HG02623 (cell line): ENCODE measurements around the gene ZNF821.
"Not testable (repeated sequence)": the region's sequence is repeated elsewhere in the genome, so short reads cannot be mapped to it uniquely, and the experiment has no call there.

Experiments
- ATAC-seq: cut with Tn5 transposase; IDR thresholded peaks from one replicate; pipeline ENCODE4 v1.9.1; 2021; ENCODE audit warnings: moderate library complexity; ENCODE audit not compliant: unreplicated experiment

ZNF821 gene

DNA sequence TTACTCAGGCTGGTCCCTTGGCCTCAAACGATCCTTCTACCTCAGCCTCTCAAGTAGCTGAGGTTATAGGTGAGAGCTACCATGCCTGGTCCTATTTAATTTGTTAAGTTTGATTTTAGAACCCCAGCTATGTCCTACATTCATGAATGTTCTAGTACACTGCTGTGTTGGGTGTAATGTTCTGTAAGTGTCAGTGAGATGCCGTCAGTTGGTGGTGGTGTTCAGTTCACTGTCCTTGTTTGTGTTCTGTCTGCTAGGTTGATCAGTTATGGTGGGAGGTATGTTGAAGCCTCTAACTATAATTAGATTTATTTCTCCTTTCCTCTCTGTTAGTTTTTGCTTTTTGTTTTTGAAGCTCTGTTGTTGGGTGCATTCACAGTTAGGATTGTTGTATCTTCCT, 19.6 kb upstream of the ZNF821 start:
- ATAC-seq, result no peak

DNA sequence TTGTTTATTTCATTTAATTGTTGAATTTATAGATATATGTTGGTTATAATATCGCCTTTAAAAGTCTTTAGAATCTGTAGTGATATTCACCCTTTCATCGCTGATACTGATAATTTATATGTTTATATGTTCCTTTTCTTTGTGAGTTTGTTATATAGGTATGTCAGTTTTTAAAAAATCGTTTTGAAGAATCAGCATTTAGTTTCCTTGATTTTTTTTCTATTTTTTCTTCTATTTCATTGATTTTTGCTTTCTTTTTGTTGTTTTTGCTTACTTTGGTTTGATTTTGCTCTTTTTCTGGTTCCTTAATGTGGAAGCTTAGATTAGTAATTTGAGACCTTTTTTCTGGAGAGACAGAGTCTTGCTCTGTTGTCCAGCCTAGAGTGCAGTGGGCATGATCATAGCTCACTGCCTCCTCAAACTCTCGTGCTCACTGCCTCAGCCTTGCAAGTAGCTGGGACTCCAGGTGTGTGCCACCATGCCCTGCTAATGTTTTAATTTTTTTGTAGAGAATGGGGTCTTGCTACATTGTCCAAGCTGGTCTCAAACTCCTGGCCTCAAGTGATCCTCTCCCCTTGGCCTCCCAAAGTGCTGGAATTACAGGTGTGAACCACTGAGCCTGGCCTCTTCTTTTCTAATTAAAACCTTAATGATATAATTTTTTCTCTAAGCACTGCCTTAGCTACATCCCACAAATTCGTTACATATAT, 18.8 kb upstream of the ZNF821 start:
- ATAC-seq, result no peak

DNA sequence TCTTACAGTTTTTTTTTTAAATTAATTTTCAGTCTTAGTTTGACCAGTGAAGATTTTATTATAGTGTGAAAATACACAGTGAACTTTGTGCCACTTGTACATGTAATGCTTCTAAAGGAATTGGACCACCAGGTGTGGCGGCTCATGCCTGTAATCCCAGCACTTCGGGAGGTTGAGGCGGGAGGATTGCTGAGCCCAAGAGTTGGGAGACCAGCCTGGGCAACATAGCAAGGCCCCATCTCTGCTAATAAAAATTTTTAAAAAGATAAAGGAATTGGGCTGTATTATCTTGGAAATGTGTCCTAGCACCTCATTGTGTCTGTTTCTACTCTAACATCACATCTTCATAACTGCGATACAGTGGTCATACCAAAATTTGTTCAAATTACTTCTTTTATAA, 15.2 kb upstream of the ZNF821 start:
- ATAC-seq, result no peak

GRCh38 chr16:71896764-71897368, 12.9 kb upstream of the ZNF821 start:
- no peak for ATAC-seq

- peak; percentile 20 for ATAC-seq
These were observed 11.8 kb upstream of the ZNF821 start for GRCh38 chr16:71895679-71896365.

GRCh38 chr16:71894921-71895678, 11.1 kb upstream of the ZNF821 start, which contains the start of gene IST1:
Gene IST1, plus strand, starts transcription at chr16:71895531. Its CDS starts 20,110 bp downstream, at chr16:71915641.
- ATAC-seq, result peak; percentile 75

GRCh38 chr16:71894229-71894920, 10.4 kb upstream of the ZNF821 start:
- no peak for ATAC-seq

DNA sequence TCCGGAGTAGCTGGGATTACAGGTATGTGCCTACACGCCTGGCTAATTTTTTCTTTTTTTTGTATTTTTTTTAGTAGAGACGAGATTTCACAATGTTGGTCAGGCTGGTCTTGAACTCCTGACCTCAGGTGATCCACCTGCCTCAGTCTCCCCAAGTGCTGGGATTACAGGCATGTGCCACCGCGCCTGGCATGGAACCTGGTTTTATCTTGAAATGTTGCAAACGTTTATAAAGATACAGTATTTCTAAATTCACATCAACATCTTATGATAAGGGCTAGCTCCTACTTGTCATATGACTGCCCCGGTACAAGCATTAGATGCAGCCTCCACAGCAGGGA, 9.9 kb upstream of the ZNF821 start:
- ATAC-seq, result no peak

DNA sequence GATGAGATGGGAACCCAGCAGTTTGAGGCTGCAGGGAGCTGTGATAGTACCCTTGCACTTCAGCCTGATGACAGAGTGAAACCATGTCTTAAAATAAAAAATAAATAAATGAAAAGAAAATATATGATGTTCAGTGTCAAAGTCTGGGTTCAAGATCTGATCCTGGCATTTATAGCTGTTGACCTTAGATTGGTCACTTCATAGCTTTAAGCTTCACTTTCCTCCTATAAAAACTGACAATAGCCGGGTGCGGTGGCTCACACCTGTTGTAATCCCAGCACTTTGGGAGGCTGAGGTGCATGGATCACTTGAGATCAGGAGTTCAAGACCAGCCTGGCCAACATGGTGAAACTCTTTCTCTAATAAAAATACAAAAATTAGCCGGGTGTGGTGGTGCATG, 5.2 kb upstream of the ZNF821 start:
- no peak for ATAC-seq

GRCh38 chr16:71885261-71885650, 1.3 kb upstream of the ZNF821 start:
- no peak for ATAC-seq

GRCh38 chr16:71883168-71883848, 674 bp downstream of the ZNF821 start:
- peak; percentile 45 for ATAC-seq

GRCh38 chr16:71882505-71883167, 1.3 kb downstream of the ZNF821 start:
- ATAC-seq, result peak; percentile 13

GRCh38 chr16:71880176-71880575, 3.8 kb downstream of the ZNF821 start:
- ATAC-seq, result no peak

- ATAC-seq, result no peak
These were observed 5.1 kb downstream of the ZNF821 start for GRCh38 chr16:71878911-71879310.

DNA sequence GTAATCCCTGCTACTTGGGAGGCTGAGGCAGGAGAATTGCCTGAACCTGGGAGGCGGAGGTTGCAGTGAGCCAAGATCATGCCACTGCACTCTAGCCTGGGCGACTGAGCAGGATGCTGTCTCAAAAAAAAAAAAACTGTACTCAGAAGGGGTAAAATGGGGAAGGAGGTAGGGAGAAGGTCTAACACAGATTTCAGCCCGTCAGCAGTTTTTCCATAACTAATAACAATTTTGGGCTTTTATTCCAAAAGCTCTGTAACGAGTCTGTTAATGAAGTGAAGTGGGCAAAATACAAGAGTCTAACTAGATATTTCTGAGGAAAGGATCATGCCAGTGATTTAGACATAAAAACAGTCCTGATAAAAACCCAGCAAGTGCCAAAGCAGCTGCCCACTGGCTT, 10.8 kb downstream of the ZNF821 start:
- no peak for ATAC-seq

- no peak for ATAC-seq
These were observed 13.2 kb downstream of the ZNF821 start for GRCh38 chr16:71870818-71871217.

DNA sequence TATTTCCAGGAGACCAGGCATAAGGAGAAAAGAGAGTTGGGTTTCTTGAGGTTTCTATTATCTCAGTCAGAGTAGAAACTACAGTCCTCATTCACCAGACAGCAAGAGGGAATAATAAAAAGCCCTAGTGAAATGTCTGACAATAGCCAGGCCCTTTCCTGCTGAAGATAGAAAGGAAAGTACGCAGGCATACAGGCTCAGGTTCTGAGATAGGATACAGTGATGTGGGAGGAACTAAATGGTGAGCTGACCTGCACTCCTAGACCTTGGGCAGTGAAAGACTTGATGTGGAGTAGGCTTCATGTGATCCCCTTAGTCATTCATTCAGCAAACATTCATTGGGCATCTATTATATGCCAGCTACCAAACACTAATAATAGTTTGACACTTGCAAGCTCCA, 14.9 kb downstream of the ZNF821 start:
- no peak for ATAC-seq

DNA sequence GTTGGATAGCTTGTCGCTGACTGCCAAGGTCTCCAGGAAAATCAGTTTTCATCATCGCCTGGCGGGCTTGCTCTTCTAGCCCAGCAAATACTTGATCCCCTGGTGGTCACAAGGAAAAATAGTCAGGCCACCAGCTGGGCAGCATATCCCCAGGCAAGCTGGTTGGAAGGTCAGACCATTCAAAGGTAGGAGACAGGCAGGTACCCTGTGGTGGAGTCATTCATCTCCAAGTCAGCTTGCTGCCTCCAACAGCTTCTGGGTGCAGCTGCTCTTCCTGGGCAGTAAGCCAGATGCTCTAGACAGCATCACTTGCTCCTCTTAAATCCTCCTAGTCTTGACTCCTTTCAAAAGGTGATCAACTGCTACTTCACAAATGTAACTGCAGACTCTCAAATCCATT, 16.0 kb downstream of the ZNF821 start:
- ATAC-seq, result no peak

DNA sequence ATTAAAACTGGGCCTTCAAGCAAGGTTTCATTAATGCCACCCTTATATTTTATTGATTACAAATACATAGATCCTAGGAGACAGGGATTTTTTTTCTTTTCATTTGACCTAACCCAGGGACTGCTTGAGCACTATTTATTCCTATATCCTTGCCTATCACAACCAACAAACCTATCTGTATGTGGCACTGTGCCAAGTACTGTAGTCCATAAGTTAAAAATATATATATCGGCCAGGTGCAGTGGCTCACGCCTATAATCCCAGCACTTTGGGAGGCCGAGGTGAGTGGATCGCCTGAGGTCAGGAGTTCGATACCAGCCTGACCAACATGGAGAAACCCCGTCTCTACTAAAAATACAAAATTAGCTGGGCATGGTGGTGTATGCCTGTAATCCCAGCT, 16.8 kb downstream of the ZNF821 start:
- not testable (repeated sequence) for ATAC-seq
